ENCODE measurements around the gene SSUH2. TPM values are rescaled to one million over a fixed set of nuclear protein-coding genes. Genes with fewer than 3 reads are reported as not detected.
A peak's percentile ranks its signal among the peaks of the same experiment; 100 is the strongest.

SSUH2 gene
- total and polyA plus RNA-seq, 2 of the 13 experiments (the other 11 are each of a cell fraction or from before 2014, with no cell fraction given), result 38.1 to 136 TPM

DNA sequence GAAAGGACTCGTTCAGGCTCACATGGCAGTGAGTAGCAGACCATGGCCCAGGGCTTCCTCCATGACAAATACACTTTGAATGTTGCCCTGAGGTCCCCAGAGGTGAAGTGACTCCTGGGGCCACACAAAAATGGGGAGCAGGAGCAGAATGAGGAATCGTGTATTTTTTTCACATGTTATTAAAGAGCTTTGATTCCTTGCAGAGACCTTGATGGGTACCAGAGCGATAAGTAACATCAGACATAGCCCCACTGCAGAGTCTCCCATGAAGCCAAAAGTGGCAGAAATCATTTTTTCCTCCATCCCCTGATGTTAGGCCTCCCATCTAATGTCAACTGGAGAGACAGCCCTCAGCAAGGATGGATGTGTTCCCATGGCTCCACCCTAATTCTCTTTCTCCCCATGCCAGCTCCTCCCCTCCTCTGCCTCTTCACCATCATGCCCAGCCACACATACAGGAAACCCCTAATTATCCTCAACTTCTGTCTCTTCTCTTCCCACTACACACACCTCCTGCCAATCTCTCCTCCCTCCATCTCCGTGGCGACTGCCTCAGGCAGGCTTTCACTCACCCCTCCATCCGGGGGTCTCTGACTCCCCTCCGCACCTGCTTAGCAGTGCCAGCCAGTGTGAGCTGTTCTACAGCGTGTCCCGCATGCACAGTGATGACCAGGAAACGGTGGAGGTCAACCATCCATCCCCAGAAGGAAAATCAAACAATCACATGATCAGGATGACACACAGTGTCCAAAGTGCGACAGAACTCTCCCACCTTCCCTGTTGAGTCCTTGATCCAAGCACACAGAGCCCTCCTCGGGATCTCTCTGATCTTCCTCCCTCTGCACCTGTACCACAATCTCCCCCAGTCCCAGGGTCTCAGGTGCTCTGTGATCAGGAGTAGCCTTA lies 7.1 kb upstream of the SSUH2 start (continued):
- TF ChIP-seq, protein P1, sequence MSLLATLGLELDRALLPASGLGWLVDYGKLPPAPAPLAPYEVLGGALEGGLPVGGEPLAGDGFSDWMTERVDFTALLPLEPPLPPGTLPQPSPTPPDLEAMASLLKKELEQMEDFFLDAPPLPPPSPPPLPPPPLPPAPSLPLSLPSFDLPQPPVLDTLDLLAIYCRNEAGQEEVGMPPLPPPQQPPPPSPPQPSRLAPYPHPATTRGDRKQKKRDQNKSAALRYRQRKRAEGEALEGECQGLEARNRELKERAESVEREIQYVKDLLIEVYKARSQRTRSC (CRISPR knock-in tag; IDR thresholded peaks at IDR 0.05; ENCODE audit: low read depth), result no peak; the same call in 1 of the 2 replicates
- TF ChIP-seq FOXJ3 (CRISPR knock-in tag; IDR thresholded peaks at IDR 0.05; ENCODE audit: borderline replicate concordance) (0 out of 2 replicates have a peak, but pooled peaks have one; percentile 53), NPAS2 (CRISPR knock-in tag; IDR thresholded peaks at IDR 0.05; ENCODE audit: borderline replicate concordance) (peak; percentile 74; the same call in 1 of the 2 replicates), ZNF292 (CRISPR knock-in tag; IDR thresholded peaks at IDR 0.05; ENCODE audit: borderline replicate concordance, low read depth) (peak; percentile 89; the same call in 1 of the 2 replicates), ZNF230 (CRISPR knock-in tag; IDR thresholded peaks at IDR 0.05) (peak; percentile 72; the same call in 1 of the 2 replicates), RXRB (CRISPR knock-in tag; IDR thresholded peaks at IDR 0.05; ENCODE audit: borderline replicate concordance) (peak; percentile 90), JUND (CRISPR knock-in tag; IDR thresholded peaks at IDR 0.05) (peak; percentile 55; the same call in 1 of the 2 replicates), MIER3 (CRISPR knock-in tag; IDR thresholded peaks at IDR 0.05; ENCODE audit: borderline replicate concordance) (peak; percentile 93), FOXK2 (IDR thresholded peaks at IDR 0.05) (no peak), ISL2 (CRISPR knock-in tag; IDR thresholded peaks at IDR 0.05) (peak; percentile 85; the same call in 1 of the 2 replicates), MAFF (IDR thresholded peaks at IDR 0.05; ENCODE audit: low read depth, low read length) (no peak), TBL1XR1 (IDR thresholded peaks at IDR 0.05; ENCODE audit: borderline replicate concordance, low read length, partially characterized antibody) (peak; percentile 59), ZSCAN21 (CRISPR knock-in tag; IDR thresholded peaks at IDR 0.05; ENCODE audit: borderline replicate concordance) (no peak; the same call in 1 of the 2 replicates)
- TF ChIP-seq, protein P2, sequence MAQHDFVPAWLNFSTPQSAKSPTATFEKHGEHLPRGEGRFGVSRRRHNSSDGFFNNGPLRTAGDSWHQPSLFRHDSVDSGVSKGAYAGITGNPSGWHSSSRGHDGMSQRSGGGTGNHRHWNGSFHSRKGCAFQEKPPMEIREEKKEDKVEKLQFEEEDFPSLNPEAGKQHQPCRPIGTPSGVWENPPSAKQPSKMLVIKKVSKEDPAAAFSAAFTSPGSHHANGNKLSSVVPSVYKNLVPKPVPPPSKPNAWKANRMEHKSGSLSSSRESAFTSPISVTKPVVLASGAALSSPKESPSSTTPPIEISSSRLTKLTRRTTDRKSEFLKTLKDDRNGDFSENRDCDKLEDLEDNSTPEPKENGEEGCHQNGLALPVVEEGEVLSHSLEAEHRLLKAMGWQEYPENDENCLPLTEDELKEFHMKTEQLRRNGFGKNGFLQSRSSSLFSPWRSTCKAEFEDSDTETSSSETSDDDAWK (CRISPR knock-in tag; IDR thresholded peaks at IDR 0.05), result no peak
- TF ChIP-seq, protein P3, sequence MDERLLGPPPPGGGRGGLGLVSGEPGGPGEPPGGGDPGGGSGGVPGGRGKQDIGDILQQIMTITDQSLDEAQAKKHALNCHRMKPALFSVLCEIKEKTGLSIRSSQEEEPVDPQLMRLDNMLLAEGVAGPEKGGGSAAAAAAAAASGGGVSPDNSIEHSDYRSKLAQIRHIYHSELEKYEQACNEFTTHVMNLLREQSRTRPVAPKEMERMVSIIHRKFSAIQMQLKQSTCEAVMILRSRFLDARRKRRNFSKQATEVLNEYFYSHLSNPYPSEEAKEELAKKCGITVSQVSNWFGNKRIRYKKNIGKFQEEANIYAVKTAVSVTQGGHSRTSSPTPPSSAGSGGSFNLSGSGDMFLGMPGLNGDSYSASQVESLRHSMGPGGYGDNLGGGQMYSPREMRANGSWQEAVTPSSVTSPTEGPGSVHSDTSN (CRISPR knock-in tag; IDR thresholded peaks at IDR 0.05), result no peak
- TF ChIP-seq, protein P4, sequence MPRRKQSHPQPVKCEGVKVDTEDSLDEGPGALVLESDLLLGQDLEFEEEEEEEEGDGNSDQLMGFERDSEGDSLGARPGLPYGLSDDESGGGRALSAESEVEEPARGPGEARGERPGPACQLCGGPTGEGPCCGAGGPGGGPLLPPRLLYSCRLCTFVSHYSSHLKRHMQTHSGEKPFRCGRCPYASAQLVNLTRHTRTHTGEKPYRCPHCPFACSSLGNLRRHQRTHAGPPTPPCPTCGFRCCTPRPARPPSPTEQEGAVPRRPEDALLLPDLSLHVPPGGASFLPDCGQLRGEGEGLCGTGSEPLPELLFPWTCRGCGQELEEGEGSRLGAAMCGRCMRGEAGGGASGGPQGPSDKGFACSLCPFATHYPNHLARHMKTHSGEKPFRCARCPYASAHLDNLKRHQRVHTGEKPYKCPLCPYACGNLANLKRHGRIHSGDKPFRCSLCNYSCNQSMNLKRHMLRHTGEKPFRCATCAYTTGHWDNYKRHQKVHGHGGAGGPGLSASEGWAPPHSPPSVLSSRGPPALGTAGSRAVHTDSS (CRISPR knock-in tag; conservative IDR thresholded peaks at IDR 0.05), result no peak
- TF ChIP-seq, protein P5, sequence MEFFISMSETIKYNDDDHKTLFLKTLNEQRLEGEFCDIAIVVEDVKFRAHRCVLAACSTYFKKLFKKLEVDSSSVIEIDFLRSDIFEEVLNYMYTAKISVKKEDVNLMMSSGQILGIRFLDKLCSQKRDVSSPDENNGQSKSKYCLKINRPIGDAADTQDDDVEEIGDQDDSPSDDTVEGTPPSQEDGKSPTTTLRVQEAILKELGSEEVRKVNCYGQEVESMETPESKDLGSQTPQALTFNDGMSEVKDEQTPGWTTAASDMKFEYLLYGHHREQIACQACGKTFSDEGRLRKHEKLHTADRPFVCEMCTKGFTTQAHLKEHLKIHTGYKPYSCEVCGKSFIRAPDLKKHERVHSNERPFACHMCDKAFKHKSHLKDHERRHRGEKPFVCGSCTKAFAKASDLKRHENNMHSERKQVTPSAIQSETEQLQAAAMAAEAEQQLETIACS (CRISPR knock-in tag; IDR thresholded peaks at IDR 0.05), result no peak
- TF ChIP-seq, protein P6, sequence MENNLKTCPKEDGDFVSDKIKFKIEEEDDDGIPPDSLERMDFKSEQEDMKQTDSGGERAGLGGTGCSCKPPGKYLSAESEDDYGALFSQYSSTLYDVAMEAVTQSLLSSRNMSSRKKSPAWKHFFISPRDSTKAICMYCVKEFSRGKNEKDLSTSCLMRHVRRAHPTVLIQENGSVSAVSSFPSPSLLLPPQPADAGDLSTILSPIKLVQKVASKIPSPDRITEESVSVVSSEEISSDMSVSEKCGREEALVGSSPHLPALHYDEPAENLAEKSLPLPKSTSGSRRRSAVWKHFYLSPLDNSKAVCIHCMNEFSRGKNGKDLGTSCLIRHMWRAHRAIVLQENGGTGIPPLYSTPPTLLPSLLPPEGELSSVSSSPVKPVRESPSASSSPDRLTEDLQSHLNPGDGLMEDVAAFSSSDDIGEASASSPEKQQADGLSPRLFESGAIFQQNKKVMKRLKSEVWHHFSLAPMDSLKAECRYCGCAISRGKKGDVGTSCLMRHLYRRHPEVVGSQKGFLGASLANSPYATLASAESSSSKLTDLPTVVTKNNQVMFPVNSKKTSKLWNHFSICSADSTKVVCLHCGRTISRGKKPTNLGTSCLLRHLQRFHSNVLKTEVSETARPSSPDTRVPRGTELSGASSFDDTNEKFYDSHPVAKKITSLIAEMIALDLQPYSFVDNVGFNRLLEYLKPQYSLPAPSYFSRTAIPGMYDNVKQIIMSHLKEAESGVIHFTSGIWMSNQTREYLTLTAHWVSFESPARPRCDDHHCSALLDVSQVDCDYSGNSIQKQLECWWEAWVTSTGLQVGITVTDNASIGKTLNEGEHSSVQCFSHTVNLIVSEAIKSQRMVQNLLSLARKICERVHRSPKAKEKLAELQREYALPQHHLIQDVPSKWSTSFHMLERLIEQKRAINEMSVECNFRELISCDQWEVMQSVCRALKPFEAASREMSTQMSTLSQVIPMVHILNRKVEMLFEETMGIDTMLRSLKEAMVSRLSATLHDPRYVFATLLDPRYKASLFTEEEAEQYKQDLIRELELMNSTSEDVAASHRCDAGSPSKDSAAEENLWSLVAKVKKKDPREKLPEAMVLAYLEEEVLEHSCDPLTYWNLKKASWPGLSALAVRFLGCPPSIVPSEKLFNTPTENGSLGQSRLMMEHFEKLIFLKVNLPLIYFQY (CRISPR knock-in tag; IDR thresholded peaks at IDR 0.05; ENCODE audit: borderline replicate concordance), result peak; percentile 60; the same call in 1 of the 2 replicates

Measured in HepG2 (cell line).